GM18858 (cell line): ENCODE results near the gene GAGE12C.
"Not testable (repeated sequence)": the region's sequence is repeated elsewhere in the genome, so short reads cannot be mapped to it uniquely, and the experiment has no call there.

Source experiments
- ATAC-seq: cut with Tn5 transposase; IDR thresholded peaks from one replicate; pipeline ENCODE4 v1.9.1; 2021; ENCODE audit not compliant: unreplicated experiment

The GAGE12C gene

GRCh38 chrX:49531877-49532276, at the start of gene GAGE12C:
TSS of gene GAGE12C (plus strand) at chrX:49532177. CDS start at chrX:49533332, 1,155 bp downstream.
- not testable (repeated sequence) for ATAC-seq

GRCh38 chrX:49541433-49541832, 9.5 kb downstream of the GAGE12C start, which contains the start of gene GAGE12D:
TSS of gene GAGE12D (plus strand) at chrX:49541733. CDS start at chrX:49542888, 1,155 bp downstream.
- not testable (repeated sequence) for ATAC-seq

- ATAC-seq, result not testable (repeated sequence)
Observed at GRCh38 chrX:49550989-49551388, 19.0 kb downstream of the GAGE12C start, which contains the start of gene GAGE12E. TSS of gene GAGE12E (plus strand) at chrX:49551289. CDS start at chrX:49552444, 1,155 bp downstream.

- ATAC-seq, result not testable (repeated sequence)
Observed at GRCh38 chrX:49560542-49560941, 28.6 kb downstream of the GAGE12C start, which contains the start of gene GAGE12F. TSS of gene GAGE12F (plus strand) at chrX:49560842. CDS start at chrX:49561997, 1,155 bp downstream.

GRCh38 chrX:49568728-49569127, 36.8 kb downstream of the GAGE12C start:
- ATAC-seq, result not testable (repeated sequence)

GRCh38 chrX:49569152-49569551, 37.2 kb downstream of the GAGE12C start:
- not testable (repeated sequence) for ATAC-seq

GRCh38 chrX:49570100-49570499, 38.1 kb downstream of the GAGE12C start, which contains the start of gene GAGE12G:
TSS of gene GAGE12G (plus strand) at chrX:49570400. CDS start at chrX:49571555, 1,155 bp downstream.
- ATAC-seq, result not testable (repeated sequence)

GRCh38 chrX:49579649-49580048, 47.7 kb downstream of the GAGE12C start, which contains the start of gene GAGE12H:
TSS of gene GAGE12H (plus strand) at chrX:49579949. CDS start at chrX:49581104, 1,155 bp downstream.
- not testable (repeated sequence) for ATAC-seq
